HG02678 (cell line): ENCODE results near the gene ITGA2B.

Source experiments
- ATAC-seq: cut with Tn5 transposase; IDR thresholded peaks from one replicate; pipeline ENCODE4 v1.9.1; 2021; ENCODE audit warnings: mild to moderate bottlenecking, moderate library complexity; ENCODE audit not compliant: unreplicated experiment

The ITGA2B gene

GRCh38 chr17:44389281-44389680 lies at the start of gene ITGA2B:
ITGA2B (minus strand) TSS chr17:44389649; CDS start chr17:44389473, 176 bp downstream.
- no peak for ATAC-seq

GRCh38 chr17:44439168-44439567 lies 49.7 kb upstream of the ITGA2B start:
- no peak for ATAC-seq

- no peak for ATAC-seq
Measured at GRCh38 chr17:44438636-44439035, 49.2 kb upstream of the ITGA2B start.

GRCh38 chr17:44436336-44436735 lies 46.9 kb upstream of the ITGA2B start:
- ATAC-seq = no peak

GRCh38 chr17:44432254-44433157 lies 43.1 kb upstream of the ITGA2B start:
- no peak for ATAC-seq

GRCh38 chr17:44424828-44425461 lies 35.5 kb upstream of the ITGA2B start:
- ATAC-seq = no peak

GRCh38 chr17:44417553-44417952 lies 28.1 kb upstream of the ITGA2B start:
- no peak for ATAC-seq

- no peak for ATAC-seq
Measured at GRCh38 chr17:44416558-44417289, 27.3 kb upstream of the ITGA2B start.

GRCh38 chr17:44414394-44415155 lies 25.1 kb upstream of the ITGA2B start:
- no peak for ATAC-seq

GRCh38 chr17:44409309-44410028 lies 20.0 kb upstream of the ITGA2B start:
- no peak for ATAC-seq

- ATAC-seq = no peak
Measured at GRCh38 chr17:44408786-44409185, 19.3 kb upstream of the ITGA2B start.

GRCh38 chr17:44402564-44403172 lies 13.2 kb upstream of the ITGA2B start:
- ATAC-seq = no peak

- no peak for ATAC-seq
Measured at GRCh38 chr17:44400226-44400847, 10.9 kb upstream of the ITGA2B start.

- no peak for ATAC-seq
Measured at GRCh38 chr17:44398692-44399691, 9.5 kb upstream of the ITGA2B start.

- ATAC-seq = no peak
Measured at GRCh38 chr17:44397479-44398440, 8.3 kb upstream of the ITGA2B start.

GRCh38 chr17:44396946-44397345 lies 7.5 kb upstream of the ITGA2B start:
- no peak for ATAC-seq

GRCh38 chr17:44394833-44395232 lies 5.4 kb upstream of the ITGA2B start:
- ATAC-seq = no peak
